GM19099 (cell line): ENCODE results near the gene NPAS3.

Source experiments
- POLR2A ChIP-seq: IDR thresholded peaks from 3 replicates; pipeline ENCODE4 v1.6.1; 2011; ENCODE audit warnings: low read depth; ENCODE audit not compliant: insufficient read length; ENCODE audit errors: extremely low read depth

Gene NPAS3

DNA sequence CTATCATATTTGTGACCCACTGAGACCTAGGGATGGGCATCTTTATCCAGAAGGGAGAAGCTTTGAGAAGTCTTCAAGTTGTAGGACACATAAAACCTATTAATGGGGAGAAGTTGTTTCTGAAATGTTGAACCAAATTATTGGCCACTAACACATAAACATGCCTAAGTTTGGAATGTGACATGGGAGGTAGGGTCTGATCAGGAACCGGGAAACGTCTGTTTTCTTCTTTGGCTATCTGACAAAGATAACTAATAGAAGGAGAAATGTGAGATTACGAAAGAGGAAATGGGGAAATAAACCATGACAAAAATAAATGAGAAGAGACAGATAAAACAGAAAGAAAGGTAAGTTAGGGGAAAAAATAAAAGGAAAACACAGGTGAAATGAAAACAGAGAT is 586.9 kb downstream of the NPAS3 start:
- TF ChIP-seq POLR2A = no peak

DNA sequence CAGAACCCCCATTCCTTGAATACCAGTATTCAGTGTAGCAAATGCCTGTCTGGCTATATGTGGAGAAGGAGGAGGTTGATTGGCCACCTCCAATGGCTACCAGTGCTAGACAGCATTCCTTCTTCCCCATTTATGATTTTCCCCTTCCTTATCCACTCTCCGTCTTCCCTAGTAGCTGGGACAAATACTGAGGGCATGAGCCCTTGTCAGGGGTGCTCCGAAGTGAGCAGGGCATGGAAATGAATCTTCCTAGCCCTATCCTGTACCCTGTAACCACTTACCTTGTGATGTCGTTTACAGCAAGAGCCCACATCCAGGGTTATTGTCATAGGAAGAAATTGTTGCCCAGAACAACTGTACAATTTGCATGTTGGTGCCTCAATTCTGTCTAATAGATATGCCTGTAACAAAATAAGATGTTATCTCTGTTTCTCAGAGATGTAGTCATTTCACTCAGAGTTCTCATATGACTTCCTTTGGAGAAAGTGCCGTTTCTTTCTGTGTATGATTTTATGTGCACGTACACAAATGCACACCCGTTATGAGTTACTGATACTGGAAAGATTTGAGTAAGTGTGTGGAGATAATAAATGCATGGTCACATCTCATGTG is 588.5 kb downstream of the NPAS3 start:
- TF ChIP-seq POLR2A = no peak

DNA sequence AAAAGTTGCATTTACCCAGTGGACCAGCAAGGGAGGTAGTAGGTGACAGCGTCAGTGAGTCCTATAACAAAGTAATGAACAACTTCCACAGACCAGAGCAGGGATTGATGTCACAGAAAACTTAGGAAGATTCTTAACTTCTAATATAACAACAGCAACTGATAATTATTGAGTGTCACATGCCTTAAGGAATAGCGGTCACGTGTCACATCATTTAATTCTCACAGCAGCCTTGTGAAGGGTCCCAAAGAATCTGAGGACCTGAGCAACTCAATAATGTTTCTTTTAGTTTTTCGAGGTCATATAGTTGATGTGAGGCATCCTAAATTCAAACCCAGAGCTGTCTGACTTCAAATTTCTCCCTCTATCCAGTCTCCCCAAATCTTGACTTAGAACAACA is 590.0 kb downstream of the NPAS3 start:
- no peak for TF ChIP-seq POLR2A

DNA sequence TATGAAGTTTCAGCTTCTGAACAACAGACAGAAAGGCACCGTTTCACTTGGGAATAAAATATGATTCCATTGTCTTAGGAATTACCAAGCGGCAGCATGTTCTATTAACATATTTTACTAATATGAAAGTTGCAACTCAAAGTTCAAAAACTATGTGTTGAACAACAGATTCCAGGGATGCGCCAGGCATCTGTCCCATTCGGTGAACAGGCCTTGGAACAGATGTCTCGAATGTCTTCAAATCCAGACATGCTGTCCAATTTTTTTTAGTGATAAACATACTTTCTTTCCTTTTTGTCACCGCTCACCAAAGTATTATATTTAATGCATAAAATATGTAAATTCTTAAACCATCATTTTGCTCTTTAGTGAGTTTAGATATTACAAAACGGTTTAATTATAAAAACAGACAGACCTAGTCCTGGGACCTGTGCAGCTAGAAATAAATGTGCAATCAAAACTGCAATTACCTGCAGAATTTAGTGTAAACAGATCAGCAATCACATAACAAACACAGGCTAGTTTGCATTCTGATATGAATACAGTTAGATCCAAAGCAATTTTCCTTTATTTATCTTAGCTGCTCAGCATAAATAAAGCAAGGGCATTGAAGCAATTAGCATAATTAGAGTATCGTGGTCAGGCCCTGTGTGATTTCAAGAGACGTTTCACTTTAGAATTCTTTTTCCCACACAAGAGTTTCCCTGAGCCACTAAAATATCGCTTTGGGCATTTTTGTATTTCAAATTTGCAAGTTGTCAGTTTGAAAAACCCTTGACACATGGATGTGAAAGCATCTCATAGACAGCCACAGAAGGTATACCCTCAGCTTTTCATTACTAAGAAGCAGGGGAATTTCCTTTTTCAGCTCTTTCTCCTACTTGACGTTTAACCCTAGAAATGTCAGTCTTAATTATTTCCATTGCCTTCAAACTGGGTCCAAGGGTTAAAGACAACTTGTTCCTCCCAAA is 591.4 kb downstream of the NPAS3 start:
- no peak for TF ChIP-seq POLR2A

DNA sequence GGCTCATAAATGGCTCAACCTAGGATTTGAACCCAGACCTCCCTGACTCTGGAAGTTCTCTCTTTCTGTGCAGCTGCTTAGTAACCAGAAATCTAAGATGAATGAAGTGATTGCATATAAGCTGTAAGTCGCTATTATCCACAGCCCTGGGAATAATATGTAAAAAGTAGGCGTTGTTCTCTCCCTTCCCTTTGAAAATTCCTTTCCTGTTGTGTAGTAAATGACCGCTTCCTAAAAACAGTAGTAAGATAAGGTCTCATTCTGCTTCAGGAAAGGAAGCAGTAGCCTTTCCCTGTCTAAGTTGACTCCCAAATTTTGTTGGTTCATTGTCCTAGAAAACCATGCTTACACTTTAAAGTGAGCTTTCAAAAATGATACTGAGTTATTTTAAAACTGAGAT is 593.9 kb downstream of the NPAS3 start:
- no peak for TF ChIP-seq POLR2A

DNA sequence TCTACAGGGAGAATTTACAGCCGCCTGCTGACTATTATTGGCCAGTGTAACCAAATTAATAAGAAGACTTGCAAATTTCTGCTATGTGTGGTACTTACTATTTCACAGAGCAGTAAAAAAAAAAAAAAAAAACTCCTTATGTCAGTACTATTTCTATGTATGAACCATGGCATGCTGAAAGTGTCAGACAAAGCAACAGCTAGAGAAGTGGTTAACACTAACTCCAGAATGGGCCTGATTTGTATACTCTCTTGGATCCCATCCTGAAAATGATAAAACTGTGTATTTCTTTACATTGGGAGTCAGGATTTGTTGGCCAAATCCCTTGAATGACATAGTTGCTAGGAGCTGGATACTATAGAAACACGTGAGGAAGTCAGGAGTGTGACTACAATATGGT is 595.4 kb downstream of the NPAS3 start:
- no peak for TF ChIP-seq POLR2A

DNA sequence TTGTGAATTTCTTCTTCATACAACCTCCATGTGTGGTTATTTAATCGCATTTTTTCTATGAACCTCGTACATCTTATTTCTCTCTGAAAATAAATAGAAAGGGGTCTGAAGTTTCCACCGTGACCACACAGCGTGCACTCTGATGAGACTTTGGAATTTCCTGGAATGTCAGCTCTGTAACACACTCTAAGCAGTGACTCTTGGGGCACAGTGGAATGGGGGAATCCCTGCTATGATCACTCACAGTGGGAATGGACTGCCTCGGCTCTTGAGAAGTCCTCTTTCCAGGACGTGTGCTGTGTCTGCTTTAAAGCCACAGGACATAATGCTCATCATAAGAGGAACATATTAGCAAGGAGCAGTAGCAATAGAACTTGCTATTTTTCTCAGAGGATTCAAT is 596.0 kb downstream of the NPAS3 start:
- no peak for TF ChIP-seq POLR2A

DNA sequence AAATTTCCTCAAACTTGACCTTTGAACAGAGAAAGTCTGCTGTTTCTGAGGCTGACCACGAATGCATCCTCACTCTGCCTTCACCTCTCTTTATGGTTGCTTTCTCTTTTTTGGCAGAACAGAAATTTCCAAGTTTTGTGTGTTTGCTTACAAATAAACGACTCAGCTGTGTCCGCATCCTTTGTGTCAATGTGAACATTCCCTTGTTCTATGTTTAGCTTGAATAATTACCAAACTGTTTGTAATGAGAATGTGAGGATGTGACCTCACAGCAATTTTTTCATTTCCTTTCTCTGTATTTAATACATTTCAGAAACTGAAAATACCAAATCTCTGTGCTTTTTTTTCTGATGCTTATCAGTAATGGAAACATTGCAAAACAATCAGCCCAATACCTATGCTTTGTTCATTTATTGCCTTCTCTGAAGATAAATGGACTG is 601.3 kb downstream of the NPAS3 start:
- TF ChIP-seq POLR2A = no peak

DNA sequence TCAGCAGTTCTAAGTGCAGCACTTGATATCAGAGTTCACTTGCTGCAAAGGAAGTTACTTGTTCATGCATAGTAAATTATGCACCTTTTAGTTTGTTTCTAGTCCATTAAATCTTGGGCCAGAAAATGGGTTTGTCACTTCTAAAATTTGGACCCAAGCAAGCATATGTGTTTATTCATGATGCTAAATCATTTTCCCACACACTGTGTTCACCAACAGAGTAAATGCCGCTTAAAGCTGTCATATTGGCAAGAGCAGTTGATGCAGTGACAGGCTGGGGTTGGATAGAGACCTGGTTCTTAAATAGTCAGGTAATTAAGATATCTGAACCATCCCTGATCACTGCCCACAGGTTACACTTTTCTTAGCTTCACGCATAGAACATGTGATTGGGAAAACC is 602.5 kb downstream of the NPAS3 start:
- TF ChIP-seq POLR2A = no peak

DNA sequence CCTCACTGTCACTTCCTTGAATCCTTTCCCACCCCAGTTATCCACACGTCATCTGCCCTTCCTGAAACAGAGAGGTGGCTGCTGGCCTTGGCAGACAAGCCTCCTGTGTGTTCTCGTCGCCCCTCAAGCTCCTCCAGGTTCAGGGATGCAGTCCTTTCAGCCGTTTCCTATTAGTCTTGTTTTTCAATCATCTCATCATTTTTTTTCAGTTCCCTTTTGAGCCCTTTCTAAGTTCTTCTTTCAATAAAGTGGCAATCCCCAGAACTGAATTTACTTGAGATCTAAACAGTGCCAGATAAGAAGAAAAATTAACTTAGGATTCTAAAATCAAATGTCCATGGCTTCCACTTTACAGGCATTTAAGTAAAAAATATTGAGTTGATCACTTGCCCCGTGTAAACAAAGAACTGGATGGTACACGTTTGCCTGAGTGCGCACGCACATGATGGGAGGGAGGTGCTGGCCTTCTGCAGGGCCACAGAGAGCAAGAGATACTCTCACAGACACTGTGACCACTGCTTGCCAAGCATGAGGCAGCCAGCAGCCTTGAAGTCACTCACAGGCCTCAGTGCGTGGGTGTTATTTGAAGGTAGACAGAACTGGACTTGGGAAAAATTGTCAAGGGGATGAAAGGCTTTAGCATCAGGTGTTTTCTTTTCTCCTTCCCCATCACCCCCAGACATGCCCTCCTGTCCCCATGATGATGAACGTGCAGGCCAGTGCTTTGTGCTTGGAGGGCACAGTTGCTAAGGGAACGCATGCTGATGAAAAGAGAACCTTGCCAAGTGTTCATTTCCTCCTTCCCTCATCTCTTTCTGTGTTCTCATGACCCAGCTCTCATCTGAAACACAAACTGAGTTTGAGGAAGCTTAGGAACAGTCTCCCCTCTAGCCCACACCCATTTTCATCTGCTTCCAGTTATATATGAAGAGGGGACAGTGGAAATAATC is 603.9 kb downstream of the NPAS3 start:
- TF ChIP-seq POLR2A = no peak

DNA sequence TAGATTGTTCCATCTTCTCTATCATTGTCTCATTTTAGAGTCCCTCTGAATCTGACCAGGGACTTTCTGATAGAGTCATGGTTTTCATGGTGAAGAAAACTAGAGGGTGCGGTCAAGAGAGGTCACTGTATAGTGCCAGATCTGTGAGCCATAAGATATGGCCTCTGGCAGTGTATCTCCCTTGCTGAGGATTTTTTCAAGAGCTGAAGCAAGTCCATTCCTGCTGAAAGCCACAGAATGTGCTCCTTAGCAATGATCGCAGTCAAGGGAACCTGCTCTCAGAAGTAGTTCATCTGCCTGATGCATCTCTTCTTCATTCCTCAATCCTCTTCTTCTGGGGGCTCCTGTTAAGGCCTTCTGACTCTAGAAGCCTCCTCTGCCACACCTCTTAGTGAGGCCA is 607.0 kb downstream of the NPAS3 start:
- TF ChIP-seq POLR2A = no peak

DNA sequence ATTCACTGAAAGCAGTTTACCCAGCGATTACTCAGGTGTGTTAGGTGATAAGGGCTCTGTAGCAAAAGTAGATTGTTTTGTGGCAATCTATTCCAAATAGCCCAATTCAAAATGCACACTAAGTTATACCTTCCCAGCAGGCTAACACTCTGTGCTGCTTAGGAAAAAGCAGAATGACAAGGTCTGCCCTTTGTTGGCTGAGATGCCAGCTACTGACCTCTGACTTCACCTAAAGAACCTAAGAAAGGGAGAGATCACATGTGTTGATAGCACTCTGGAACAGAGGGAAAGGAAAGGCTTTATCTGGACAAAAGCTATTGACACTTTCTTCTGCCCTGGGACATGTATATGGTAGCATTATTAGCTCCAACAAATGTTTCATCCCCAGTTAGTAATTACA is 609.9 kb downstream of the NPAS3 start:
- no peak for TF ChIP-seq POLR2A

DNA sequence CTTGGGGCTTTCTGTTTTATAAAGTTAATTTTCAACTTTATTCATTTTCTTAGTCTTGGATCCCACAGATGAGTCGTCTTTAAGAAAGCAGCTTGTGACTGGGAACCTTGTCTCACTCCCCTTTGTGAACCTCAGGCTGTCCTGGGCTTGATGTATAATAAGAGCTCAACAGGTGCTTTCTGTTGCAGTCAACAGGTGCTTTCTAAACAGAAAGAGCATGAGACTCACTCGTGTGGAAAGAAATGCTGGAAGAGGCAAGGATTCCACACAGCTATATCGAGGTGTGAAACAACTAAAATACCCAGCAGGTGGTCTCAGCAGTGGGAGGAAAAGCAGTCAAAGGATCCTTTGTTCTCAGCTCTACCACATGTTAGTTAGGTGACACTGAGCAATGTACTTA is 613.3 kb downstream of the NPAS3 start:
- TF ChIP-seq POLR2A = no peak

DNA sequence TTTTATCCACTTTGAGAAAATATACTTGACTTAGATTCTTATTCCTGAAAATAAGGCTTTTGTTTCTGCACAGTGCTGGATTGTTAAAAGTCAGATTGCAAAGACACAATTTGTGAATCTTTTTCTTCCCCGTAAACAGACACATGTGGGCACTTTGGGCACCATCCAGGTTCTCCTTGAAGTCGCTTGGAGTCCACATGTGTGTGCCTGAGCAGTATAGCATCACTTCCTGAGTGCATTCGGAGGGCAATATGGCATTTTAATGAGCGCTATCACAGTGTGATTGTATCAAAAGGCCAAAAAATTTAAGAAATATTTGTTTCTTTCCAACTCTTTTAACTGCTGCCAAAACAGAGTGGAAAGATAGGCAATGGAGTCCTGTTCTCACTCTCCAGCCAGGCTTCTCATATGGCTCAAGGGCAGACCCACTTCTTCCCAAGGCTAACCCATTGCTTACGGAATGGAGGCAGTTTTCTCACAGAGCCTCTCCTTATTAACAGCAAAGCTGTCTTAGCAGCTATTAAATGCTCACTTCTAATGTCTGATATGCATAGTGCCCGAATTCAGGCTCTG is 615.1 kb downstream of the NPAS3 start:
- no peak for TF ChIP-seq POLR2A

DNA sequence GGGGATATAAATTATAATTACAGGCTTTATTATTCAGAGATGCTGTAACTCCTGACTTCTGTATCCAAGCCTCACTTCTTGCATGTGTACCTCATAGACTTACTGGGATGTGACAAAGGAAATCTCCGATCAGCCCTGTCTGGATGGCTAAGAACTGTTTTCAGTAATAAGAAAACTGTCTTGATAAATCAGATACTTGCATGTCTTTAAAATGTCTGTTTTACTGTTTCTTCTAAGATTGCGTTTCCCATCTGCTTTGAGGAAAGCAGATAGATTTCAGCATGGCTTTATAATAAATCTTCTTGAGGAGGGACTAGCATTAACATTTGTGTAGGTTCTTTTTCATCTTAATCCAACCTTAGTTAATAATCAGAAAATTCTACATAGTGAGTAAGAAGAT is 616.3 kb downstream of the NPAS3 start:
- no peak for TF ChIP-seq POLR2A
